Stimulated activated CD4-positive, alpha-beta T cell treated with anti-CD3 and anti-CD28 coated beads, Interleukin-4, amount 100 ng/mL, for 4 hours (primary cell): ENCODE data around the gene SPSB1.

Experiments used
- DNase-seq, 2 experiments: peaks; one replicate each; pipeline ENCODE4 v3.0.0-alpha.2; 2020

SPSB1 gene

GRCh38 chr1:9346566-9346965 is 53.9 kb downstream of the SPSB1 start:
- DNase-seq: no peak

- DNase-seq: no peak
These were observed 54.6 kb downstream of the SPSB1 start for GRCh38 chr1:9347095-9347850.

- no peak for DNase-seq
These were observed 56.7 kb downstream of the SPSB1 start for GRCh38 chr1:9349331-9349851.

GRCh38 chr1:9350013-9350908 is 57.6 kb downstream of the SPSB1 start:
- no peak for DNase-seq

- no peak for DNase-seq
These were observed 58.3 kb downstream of the SPSB1 start for GRCh38 chr1:9350960-9351359.

GRCh38 chr1:9351654-9352271 is 59.1 kb downstream of the SPSB1 start:
- no peak for DNase-seq

GRCh38 chr1:9352377-9353134 is 59.9 kb downstream of the SPSB1 start:
- no peak for DNase-seq

- DNase-seq: no peak
These were observed 62.8 kb downstream of the SPSB1 start for GRCh38 chr1:9355503-9355902.

GRCh38 chr1:9356021-9356420 is 63.3 kb downstream of the SPSB1 start:
- DNase-seq: no peak

- no peak for DNase-seq
These were observed 64.3 kb downstream of the SPSB1 start for GRCh38 chr1:9356829-9357466.

- DNase-seq: no peak
These were observed 65.3 kb downstream of the SPSB1 start for GRCh38 chr1:9357958-9358357.

GRCh38 chr1:9360371-9361064 is 67.8 kb downstream of the SPSB1 start:
- no peak for DNase-seq

- DNase-seq: no peak
These were observed 69.1 kb downstream of the SPSB1 start for GRCh38 chr1:9361630-9362260.

- no peak for DNase-seq
These were observed 69.8 kb downstream of the SPSB1 start for GRCh38 chr1:9362488-9362887.

GRCh38 chr1:9363061-9363471 is 70.4 kb downstream of the SPSB1 start:
- no peak for DNase-seq

- DNase-seq: no peak
These were observed 73.6 kb downstream of the SPSB1 start for GRCh38 chr1:9366298-9366697.

- no peak for DNase-seq
These were observed 74.5 kb downstream of the SPSB1 start for GRCh38 chr1:9366943-9367780.

GRCh38 chr1:9367806-9368205 is 75.1 kb downstream of the SPSB1 start:
- DNase-seq: no peak

- DNase-seq: no peak
These were observed 75.7 kb downstream of the SPSB1 start for GRCh38 chr1:9368356-9368755.
